IPS DF 4.7 (cell line): ENCODE results near the gene APLP2.
"Not testable (repeated sequence)": the region's sequence is repeated elsewhere in the genome, so short reads cannot be mapped to it uniquely, and the experiment has no call there.

Source experiments
- DNase-seq: peaks from one replicate; pipeline ENCODE4 v3.0.0-alpha.2; 2013; ENCODE audit warnings: low spot score; ENCODE audit errors: extremely low read depth

Gene APLP2

DNA sequence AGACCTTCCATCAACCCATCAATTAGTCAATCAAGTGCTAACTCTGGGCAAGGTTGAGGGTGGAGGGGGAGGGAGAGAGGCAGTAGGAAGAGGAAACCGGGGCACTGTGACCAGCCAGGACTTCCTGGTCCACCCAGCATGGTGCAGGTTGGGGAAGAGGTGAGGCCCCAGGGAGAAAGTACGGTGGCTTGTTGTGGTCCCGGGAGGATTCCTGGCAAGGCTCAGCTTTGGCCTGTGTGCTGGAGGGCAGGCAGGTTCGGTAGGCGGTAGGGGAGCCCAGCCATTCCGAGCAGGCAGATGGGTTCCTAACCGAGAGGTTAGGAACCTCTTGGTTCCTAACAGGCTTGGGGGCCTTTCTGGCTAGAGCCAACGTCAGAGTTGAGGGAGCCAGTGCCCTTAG lies 100.7 kb downstream of the APLP2 start:
- no peak for DNase-seq

DNA sequence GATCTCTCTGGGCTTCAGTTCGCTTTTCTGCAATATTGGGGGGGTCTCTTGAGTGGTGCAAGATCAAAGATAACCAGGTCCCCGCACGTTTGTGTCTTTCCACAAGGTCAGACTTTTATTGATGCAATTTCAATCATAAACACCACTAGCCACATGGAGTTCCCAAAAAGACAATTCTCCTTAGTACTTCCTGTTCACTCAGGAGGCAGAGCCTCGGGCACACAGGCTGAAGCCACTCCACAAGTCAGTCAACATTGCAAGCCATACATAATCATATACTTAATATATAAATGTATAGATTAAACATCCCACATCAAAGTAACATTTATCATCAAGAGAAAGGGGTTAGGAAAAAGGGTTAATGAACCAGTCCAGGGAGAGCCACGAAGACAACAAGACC lies 101.8 kb downstream of the APLP2 start:
- DNase-seq: no peak

DNA sequence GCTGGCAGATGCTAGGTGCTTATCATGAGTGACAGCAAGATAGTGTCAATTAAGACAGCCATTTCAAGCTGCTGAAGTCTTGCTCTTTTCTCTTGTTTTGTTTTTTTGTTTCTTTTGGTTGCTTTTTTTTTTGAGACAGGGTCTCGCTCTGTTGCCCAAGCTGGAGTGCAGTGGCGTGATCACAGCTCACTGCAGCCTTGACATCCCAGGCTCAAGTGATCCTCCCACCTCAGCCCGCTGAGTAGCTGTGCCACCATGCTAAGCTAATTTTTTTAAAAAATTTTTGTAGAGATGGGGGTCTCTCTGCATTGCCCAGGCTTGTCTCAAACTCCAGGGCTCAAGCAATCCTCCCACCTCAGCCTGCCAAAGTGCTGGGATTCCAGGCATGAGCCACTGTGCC lies 102.3 kb downstream of the APLP2 start:
- not testable (repeated sequence) for DNase-seq

DNA sequence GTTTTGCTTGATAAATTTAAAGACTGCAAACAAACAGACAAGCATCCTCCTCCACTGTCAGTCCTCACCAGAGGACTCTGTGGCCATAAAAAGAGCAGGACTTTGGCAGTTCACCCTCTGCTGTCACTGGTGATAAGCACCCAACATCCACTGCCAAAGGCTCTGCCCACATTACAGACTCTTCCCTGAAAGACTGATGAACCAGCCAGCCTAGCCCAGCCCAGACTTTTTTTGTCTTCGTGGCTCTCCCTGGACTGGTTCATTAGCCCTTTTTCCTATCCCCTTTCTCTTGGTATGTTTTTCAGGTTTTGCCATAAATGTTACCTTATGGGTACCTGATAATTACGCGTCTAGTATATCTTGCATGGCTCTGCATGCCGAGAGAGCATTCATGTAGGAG lies 104.9 kb downstream of the APLP2 start:
- no peak for DNase-seq

DNA sequence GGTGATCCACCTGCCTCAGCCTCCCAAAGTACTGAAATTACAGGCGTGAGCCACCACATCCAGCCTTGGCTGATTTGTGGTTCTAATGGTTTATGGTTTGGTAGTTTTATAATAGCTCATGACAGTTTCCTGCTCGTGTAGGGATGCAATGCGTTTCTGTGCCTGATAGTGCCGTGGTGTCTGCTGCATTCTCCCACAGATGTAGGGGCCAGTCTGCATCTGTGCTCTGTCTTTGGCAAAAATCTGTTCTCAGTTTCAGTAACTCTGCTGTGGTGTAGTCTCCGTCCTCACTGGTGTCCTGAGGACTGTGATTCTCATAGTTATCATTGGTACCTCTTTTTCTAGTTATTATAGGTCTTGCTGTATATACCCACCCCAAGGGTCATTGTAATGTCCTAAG lies 106.2 kb downstream of the APLP2 start:
- DNase-seq: no peak

DNA sequence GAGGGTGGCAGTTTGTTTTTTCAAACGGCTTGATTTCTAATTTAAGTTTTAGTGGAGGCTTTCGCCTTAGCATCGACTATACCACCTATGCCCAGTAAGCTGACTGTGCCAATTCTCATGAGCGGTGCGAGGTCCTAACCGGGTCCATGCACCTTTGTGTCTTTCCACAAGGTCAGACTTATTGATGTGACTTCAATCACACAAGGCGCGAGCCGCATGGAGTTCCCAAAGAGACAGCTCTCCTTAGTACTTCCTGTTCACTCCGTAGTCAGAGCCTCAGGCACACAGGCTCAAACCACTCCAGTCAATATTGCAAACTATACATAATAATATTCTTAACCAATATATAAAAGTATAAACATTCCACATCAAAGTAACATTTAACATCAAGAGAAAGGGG lies 108.1 kb downstream of the APLP2 start:
- DNase-seq: no peak

DNA sequence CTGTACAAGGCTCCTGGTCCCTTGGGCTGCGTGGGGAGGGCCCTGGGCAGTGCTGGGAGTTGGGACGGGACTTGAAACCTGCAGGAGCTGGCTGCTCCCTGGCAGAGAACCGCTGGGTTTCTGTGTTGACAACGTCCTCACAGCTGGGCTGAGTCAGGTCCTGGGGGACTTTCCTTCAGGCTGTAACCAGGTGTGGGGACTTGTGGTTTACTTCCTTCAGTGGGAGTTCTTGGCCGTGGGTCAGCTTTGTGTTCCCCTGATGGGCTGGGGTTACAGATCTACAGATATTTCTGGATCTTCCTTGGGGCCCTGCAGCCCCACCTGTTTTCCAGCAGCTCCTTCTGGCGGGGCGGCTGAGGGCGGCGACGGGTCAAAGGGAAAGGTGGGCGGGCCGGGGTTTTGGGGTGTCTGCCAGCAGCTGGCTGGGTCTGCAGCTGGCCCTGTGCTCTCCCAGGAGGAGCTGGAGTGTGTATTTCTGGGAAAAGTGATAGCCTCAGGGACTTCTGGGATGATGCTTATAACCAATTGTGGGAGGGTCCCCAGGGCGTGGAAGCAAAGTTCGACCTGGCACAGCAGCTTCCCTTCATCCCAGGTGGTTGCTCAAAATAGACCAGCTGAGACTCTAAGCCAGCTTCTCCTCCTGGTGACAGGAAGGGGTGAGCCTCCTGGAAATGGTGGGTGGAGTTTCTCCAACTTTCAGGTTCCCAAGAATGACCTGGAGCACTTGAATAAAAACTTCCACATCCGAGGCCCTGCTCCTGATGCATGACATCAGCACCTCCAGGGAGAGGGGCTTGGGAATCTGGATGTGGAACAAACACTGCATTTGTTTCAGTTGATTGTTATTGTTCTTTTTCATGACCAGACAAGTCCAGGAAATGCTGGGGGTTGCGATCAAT lies 109.0 kb downstream of the APLP2 start:
- no peak for DNase-seq

DNA sequence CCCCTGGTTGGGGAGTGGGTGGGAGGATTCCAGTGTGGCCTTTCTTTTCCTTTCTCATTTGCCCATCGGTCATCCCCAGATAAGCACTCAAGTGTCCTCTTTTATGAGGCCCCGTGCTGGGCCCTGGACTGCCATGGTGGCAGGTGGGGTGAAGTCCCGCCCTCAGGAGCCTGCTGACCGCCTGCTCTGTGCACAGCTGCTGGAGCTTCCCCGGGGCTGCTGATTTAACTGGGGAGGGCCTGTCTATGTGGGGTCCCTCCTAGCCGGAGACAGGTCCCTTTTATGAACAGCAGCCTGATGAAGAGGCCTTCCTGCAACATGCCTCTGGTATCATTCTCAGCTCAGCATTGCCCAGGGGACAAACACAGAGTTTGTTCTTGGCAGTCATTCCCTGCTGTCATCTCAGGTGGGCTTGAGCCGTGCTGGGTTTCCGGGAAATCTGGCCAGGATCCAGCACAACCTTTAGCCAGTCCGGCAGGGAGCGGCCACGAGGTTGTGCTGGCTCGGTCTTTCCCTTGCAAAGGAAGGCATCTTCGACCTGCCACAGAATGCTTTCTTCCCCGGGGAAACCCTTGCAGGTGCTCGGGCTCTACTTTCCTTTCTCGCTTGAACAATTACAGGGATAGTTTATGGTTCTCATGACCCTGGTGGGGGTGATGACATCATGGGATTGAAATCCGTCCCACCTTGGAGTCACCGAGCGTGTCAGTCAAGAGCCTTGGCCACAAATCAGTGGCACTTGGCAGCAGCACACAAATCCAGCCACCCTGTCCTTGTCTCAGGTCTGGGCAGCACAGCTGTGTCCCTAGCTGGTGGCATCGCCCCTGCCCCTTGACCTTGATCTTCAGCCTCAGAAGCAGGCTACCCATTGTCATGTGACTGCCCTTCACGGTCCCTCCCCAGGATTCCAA lies 110.0 kb downstream of the APLP2 start:
- no peak for DNase-seq

DNA sequence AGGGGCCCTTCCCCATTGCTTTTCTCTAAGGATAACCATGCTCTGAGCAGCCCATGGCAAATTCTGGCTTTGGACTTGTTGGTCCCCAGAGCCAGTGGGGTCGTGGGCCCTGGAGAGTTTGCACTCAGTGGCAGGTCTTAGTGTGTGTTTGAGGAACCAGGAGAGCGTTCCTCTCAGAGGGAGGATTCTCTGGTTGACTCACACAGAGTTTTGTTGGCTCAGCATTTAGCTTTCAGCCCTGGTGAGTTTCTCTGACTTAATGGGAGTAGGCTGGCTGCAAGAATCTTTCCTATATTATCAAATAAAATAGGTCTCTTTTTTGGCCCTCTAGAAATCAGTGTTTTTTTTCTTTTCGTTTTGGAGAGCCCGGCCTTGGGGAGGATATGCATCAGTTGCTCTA lies 110.8 kb downstream of the APLP2 start:
- no peak for DNase-seq

DNA sequence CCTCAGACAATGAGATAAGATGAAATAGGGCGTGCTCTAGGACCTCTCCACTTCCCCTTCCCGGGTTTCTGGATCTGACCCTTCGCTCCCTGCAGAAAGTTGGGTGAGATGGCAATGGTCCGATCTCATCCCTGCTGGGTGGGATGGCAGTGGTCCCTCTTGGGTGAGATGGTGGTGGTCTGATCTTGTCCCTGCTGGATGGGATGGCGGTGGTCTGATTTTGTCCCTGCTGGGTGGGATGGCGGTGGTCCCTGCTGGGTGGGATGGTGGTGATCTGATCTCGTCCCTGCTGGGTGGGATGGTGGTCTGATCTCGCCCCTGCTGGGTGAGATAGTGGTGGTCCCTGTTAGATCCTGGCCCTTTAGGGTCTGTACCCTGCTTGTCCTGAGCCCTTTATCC lies 111.2 kb downstream of the APLP2 start:
- no peak for DNase-seq

DNA sequence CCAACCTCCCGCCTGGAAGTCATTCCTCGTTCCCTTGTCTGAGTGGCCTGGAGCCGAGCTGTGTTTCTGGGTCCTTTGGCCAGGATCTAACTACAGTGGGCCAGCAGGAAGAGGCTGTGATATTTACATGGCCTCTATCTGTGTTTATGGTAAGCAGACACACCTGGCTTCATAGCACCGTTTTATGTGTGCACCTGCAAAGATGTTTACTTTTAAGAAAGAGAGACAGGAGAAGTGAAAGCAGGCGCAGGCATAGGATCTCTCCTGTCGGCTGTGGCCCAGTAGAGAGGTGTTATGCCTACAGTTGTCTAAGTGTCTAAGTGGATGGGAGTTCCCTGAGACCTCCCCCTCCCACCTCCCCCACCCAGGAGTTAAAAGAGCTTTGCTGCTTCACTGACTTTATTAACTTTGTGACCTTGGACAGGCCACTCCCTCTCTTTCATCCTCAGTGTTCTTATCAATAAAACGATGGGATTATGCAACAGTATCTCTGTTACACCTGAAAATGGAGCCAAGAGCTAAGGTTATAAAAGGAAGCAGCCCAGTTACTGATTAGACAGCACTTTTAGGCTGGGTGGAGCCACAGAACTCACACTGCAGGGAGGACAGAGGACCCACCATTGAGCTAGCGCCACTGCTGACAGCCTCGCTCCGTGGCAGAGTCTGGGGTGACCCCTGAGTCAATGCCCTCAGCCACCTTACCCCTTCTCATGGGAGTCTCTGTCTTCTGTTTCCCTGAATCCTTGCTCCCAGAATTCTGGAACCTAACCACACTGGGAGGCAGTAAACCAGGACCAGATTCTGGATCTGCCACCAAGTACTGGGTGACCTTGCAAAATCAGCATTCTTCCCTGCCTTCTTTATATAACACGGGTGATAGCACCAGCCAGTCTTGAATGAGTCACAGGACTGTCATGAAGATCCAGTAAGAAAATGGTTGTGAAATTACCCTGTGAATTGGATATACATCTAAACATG lies 111.9 kb downstream of the APLP2 start:
- no peak for DNase-seq

DNA sequence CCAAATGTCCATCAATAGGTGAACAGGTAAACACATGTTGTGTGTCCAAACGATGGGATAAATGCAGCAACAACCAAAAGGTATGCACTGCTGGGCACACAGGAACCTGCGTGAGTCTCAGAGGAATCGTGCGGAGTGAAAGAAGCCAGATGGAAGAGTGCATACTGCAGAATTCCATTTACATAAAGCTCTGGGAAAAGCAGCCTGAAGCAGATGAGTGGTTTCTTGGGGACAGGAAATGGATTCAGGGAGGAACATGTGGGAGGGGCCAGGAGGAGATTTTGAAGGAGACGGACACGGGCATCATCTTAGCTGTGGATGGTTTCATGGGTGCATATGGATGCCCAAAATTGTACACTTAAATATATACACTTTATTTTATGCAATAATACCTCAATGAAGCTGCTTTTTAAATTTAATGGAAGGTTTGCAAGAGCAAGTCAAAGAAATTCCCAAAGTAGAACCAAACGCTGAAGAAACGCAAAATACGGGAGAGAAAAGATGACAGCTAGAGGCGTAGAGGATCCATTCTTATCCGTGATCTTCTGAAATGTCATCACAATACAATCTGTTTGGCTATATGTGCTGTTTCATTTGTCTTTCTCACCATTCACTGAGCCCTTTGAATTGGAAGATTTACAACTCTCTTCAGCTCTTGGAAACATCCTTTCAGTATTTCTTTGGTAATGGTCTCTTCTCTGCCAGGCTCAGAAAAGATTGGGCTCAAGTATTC lies 114.3 kb downstream of the APLP2 start:
- DNase-seq: no peak

DNA sequence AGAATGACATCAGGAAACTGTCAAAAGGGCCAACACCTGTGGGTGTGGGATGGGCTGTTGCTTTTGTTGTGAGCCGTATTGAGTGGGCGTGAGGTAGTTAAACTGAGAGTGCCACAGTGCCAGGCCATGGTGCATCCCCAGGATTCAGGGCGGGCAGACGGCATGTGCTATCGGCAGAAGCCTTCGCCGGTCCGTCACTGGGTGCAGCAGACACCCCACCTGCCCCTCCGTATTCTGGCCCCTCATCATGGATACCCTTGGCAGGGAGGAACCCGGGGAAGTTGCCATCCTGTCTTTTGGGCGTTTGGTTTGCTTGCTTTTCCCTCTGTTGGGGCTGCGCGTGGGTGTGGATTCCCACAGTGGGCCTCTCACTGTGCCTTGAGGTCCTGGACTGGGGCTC lies 117.4 kb downstream of the APLP2 start:
- no peak for DNase-seq

DNA sequence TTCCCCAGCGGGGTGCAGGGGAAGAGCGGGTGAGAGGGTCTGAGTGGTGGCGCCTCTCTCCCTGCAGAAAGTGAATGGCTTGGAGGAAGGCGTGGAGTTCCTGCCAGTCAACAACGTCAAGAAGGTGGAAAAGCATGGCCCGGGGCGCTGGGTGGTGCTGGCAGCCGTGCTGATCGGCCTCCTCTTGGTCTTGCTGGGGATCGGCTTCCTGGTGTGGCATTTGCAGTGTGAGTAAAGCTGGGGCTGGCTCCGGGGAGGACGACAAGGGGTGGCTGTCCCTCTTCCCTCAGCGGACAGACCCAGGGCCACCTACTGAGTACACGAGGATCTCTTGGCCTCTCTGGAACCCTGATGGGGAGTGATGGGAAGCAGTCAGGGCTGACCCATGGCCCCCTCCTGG lies 118.4 kb downstream of the APLP2 start:
- no peak for DNase-seq

DNA sequence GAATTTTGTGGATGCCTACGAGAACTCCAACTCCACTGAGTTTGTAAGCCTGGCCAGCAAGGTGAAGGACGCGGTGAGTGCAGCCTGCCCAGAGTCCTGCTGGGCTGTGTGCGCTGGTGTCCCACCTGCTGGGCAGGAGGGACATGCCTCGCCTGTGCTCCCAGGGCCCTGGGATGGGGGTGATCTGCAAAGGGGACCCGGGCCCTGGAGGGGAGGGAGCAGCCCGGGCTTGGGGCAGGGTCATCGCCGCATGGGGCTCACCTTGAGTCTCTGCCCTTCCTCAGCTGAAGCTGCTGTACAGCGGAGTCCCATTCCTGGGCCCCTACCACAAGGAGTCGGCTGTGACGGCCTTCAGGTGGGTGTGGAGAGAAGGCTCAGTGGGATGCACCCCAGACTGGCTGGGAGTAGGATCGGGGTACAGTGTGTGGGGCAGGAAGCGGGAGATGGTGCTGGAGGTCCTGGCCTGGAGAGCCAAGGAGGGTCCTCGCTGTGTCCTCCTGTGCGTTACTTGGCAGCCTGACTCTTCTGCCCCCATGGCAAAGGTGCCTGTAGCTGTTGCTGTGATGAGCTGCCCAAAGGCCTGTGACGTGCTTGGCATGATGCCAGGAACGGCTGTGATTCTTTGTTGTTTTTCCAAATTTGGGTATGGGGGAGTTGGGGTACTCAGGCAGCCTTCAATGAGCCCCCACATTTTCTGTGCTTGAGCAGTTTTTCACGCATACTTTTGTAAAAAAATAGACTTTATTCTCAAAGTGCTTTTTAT lies 119.1 kb downstream of the APLP2 start:
- no peak for DNase-seq

DNA sequence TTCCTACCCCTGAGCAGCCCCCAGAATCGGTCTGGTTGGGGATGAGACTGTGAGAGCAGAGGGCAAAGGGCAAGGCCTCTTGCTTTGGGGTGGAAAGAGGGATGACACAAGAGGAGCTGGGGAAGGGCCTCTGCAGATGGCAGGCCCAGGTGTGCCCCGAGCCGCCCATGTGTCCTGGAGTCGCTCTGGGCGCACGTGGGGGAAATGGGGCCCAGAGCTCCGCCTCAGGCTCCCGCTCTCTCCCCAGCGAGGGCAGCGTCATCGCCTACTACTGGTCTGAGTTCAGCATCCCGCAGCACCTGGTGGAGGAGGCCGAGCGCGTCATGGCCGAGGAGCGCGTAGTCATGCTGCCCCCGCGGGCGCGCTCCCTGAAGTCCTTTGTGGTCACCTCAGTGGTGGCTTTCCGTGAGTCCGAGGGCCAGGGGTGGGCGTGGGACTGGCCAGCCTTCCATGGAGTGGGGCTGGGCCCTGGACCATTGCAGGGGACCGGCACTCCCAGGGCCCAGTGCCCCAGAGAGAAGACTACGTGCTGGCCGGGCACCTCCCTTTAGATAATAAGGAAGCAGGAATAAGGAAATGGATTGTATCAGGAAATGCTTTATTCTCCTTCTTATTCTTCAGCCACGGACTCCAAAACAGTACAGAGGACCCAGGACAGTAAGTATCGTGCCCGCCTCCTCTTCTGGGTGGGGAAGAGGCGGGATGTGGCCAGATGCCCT lies 120.0 kb downstream of the APLP2 start:
- DNase-seq: no peak

DNA sequence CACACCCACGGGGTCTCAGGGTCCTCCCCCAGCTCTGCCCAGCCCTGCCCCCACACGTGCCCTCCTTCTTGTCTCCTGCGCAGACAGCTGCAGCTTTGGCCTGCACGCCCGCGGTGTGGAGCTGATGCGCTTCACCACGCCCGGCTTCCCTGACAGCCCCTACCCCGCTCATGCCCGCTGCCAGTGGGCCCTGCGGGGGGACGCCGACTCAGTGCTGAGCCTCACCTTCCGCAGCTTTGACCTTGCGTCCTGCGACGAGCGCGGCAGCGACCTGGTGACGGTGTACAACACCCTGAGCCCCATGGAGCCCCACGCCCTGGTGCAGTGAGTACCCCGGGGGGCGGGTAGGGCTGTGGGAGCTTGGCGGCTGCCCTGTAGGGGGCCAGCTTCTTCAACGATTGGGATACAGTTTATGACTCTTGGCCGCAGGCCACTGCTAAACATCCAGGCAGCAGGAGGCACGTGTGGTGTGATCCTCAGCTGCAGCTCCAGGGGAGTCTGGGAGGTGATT lies 120.7 kb downstream of the APLP2 start:
- no peak for DNase-seq

DNA sequence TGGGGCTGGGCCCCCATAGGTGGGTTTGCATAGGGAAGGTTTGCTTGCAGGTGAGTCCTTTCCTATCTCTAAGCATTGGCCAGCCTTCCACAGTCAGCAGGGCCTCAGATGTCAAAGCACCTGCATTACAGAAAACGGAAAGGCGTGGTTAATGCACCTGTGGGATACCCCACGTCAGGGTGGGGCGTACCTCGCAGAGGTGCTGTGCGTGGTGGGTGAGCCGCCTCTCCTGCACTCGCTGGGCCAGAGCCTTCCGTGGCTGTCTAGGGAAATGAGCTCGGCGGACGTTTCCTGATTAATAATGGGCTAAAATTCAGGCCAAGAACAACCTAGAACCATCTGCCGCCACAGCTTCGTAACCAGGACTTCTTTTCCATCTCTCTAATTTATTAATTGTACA lies 122.2 kb downstream of the APLP2 start:
- no peak for DNase-seq

DNA sequence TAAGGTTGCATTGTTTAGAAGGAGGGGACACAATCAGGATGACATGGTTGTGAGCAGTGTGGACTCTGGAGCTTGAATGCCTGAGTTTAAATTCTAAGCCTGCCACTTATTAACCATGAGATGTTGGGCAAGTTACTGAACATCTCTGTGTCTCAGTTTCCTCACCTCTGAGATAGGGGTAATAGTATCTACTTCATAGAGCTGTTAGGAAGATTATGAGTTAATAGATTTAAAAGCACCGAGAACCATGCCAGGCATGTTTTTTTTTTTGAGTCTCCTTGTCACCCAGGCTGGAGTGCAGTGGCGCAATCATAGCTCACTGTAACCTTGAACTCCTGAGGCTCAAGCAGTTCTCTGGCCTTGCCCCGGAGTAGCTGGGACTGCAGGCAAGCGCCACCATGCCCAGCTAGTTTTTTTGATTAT lies 123.2 kb downstream of the APLP2 start:
- no peak for DNase-seq
